ENCODE data around the gene SYNE1. TPM values are rescaled to one million over a fixed set of nuclear protein-coding genes. Genes with fewer than 3 reads are reported as not detected.

Gene SYNE1
- total RNA-seq, 2 experiments from 2014 or later: 25.8 to 25.9 TPM

- H3K36me3 Mint-ChIP-seq: no peaks in the 10 kb centered on the region
- POLR2A ChIA-PET: no interaction called here
- no peak overlapping the region for H3K27ac Mint-ChIP-seq
- intact Hi-C loops (cut with micrococcal nuclease): no loop called here
- H3K27me3 Mint-ChIP-seq: no peaks in the 10 kb centered on the region
- CTCF ChIA-PET: no interaction called here
- no peaks in the 10 kb centered on the region for H3K4me1 Mint-ChIP-seq (ENCODE audit: low read depth)
- H3K4me3 Mint-ChIP-seq: no peak overlapping the region
- DNase-seq: no peak
- no peaks in the 10 kb centered on the region for H3K9me3 Mint-ChIP-seq
These were observed 31.2 kb downstream of the SYNE1 start for GRCh38 chr6:152605941-152606340.

GRCh38 chr6:152605342-152605741, 31.8 kb downstream of the SYNE1 start:
- Mint-ChIP-seq H3K4me1 (ENCODE audit: low read depth) (no peaks in the 10 kb centered on the region), H3K27ac (no peak overlapping the region), H3K4me3 (no peak overlapping the region), H3K27me3 (no peaks in the 10 kb centered on the region), H3K9me3 (no peaks in the 10 kb centered on the region), H3K36me3 (no peaks in the 10 kb centered on the region)
- intact Hi-C loops (cut with micrococcal nuclease): no loop called here
- no peak for DNase-seq
- CTCF ChIA-PET: no interaction called here
- POLR2A ChIA-PET: no interaction called here

GRCh38 chr6:152603911-152604310, 33.3 kb downstream of the SYNE1 start:
- intact Hi-C loops (cut with micrococcal nuclease): no loop called here

GRCh38 chr6:152600022-152600421, 37.1 kb downstream of the SYNE1 start:
- Mint-ChIP-seq H3K9me3 (no peaks in the 10 kb centered on the region), H3K4me3 (no peak overlapping the region), H3K4me1 (ENCODE audit: low read depth) (no peaks in the 10 kb centered on the region), H3K36me3 (no peaks in the 10 kb centered on the region), H3K27ac (no peak overlapping the region), H3K27me3 (peaks cover 1% of the 10 kb centered on the region)
- POLR2A ChIA-PET: no interaction called here
- CTCF ChIA-PET: no interaction called here
- no peak for DNase-seq
- intact Hi-C loops (cut with micrococcal nuclease): no loop called here

More at GRCh38 chr6:152603911-152604310, 33.3 kb downstream of the SYNE1 start:
- DNase-seq: no peak
- H3K36me3 Mint-ChIP-seq: no peaks in the 10 kb centered on the region
- H3K27ac Mint-ChIP-seq: no peak overlapping the region
- no peaks in the 10 kb centered on the region for H3K9me3 Mint-ChIP-seq
- POLR2A ChIA-PET: no interaction called here
- H3K27me3 Mint-ChIP-seq: no peaks in the 10 kb centered on the region
- no peak overlapping the region for H3K4me3 Mint-ChIP-seq
- H3K4me1 Mint-ChIP-seq (ENCODE audit: low read depth): no peaks in the 10 kb centered on the region
- CTCF ChIA-PET: no interaction called here

GRCh38 chr6:152598901-152599537, 38.1 kb downstream of the SYNE1 start:
- no peak for DNase-seq
- ChIA-PET POLR2A (no interaction called here), CTCF (no interaction called here)
- Mint-ChIP-seq H3K4me3 (no peak overlapping the region), H3K4me1 (ENCODE audit: low read depth) (no peaks in the 10 kb centered on the region), H3K36me3 (no peaks in the 10 kb centered on the region), H3K9me3 (no peaks in the 10 kb centered on the region), H3K27me3 (peaks cover 1% of the 10 kb centered on the region), H3K27ac (no peak overlapping the region)
- intact Hi-C loops (cut with micrococcal nuclease): no loop called here

- intact Hi-C loops (cut with micrococcal nuclease): no loop called here
- POLR2A ChIA-PET: no interaction called here
These were observed 38.7 kb downstream of the SYNE1 start for GRCh38 chr6:152598421-152598820.

GRCh38 chr6:152596726-152597125, 40.4 kb downstream of the SYNE1 start:
- ChIA-PET CTCF (interaction anchor here (0.6 kb wide), 1 partner anchor 628 kb away, joined by 3 read pairs; no protein-coding TSS in a partner anchor), POLR2A (no interaction called here)
- intact Hi-C loops (cut with micrococcal nuclease): no loop called here
- DNase-seq: no peak
- no peaks in the 10 kb centered on the region for H3K36me3 Mint-ChIP-seq
- peaks cover 3% of the 10 kb centered on the region for H3K9me3 Mint-ChIP-seq
- no peaks in the 10 kb centered on the region for H3K4me1 Mint-ChIP-seq (ENCODE audit: low read depth)
- H3K27ac Mint-ChIP-seq: no peak overlapping the region
- H3K27me3 Mint-ChIP-seq: peaks cover 1% of the 10 kb centered on the region
- no peak overlapping the region for H3K4me3 Mint-ChIP-seq

More at GRCh38 chr6:152598421-152598820, 38.7 kb downstream of the SYNE1 start:
- H3K27me3 Mint-ChIP-seq: peaks cover 1% of the 10 kb centered on the region
- no peak overlapping the region for H3K27ac Mint-ChIP-seq
- no peaks in the 10 kb centered on the region for H3K9me3 Mint-ChIP-seq
- CTCF ChIA-PET: no interaction called here
- no peaks in the 10 kb centered on the region for H3K36me3 Mint-ChIP-seq
- no peaks in the 10 kb centered on the region for H3K4me1 Mint-ChIP-seq (ENCODE audit: low read depth)
- H3K4me3 Mint-ChIP-seq: no peak overlapping the region
- no peak for DNase-seq

GRCh38 chr6:152595499-152595898, 41.7 kb downstream of the SYNE1 start:
- no peak overlapping the region for H3K4me3 Mint-ChIP-seq
- intact Hi-C loops (cut with micrococcal nuclease): no loop called here
- CTCF ChIA-PET: no interaction called here
- peaks cover 3% of the 10 kb centered on the region for H3K9me3 Mint-ChIP-seq
- no peaks in the 10 kb centered on the region for H3K36me3 Mint-ChIP-seq
- H3K27ac Mint-ChIP-seq: no peak overlapping the region
- H3K4me1 Mint-ChIP-seq (ENCODE audit: low read depth): no peaks in the 10 kb centered on the region
- peaks cover 1% of the 10 kb centered on the region for H3K27me3 Mint-ChIP-seq
- DNase-seq: no peak
- POLR2A ChIA-PET: no interaction called here

- CTCF ChIA-PET: no interaction called here
- POLR2A ChIA-PET: no interaction called here
- no peak overlapping the region for H3K27ac Mint-ChIP-seq
- peaks cover 1% of the 10 kb centered on the region for H3K27me3 Mint-ChIP-seq
- no peaks in the 10 kb centered on the region for H3K4me1 Mint-ChIP-seq (ENCODE audit: low read depth)
- no peaks in the 10 kb centered on the region for H3K36me3 Mint-ChIP-seq
- intact Hi-C loops (cut with micrococcal nuclease): no loop called here
- no peak overlapping the region for H3K4me3 Mint-ChIP-seq
- no peak for DNase-seq
- peaks cover 3% of the 10 kb centered on the region for H3K9me3 Mint-ChIP-seq
These were observed 42.5 kb downstream of the SYNE1 start for GRCh38 chr6:152594701-152595100.

- CTCF ChIA-PET: no interaction called here
- H3K36me3 Mint-ChIP-seq: no peaks in the 10 kb centered on the region
- intact Hi-C loops (cut with micrococcal nuclease): no loop called here
- H3K27me3 Mint-ChIP-seq: peaks cover 3% of the 10 kb centered on the region
- no peak for DNase-seq
- H3K4me1 Mint-ChIP-seq (ENCODE audit: low read depth): no peaks in the 10 kb centered on the region
- H3K9me3 Mint-ChIP-seq: peaks cover 3% of the 10 kb centered on the region
- H3K4me3 Mint-ChIP-seq: no peak overlapping the region
- H3K27ac Mint-ChIP-seq: no peak overlapping the region
- POLR2A ChIA-PET: no interaction called here
These were observed 48.7 kb downstream of the SYNE1 start for GRCh38 chr6:152588456-152588855.

- ChIA-PET CTCF (no interaction called here), POLR2A (no interaction called here)
- Mint-ChIP-seq H3K36me3 (no peaks in the 10 kb centered on the region), H3K4me3 (no peak overlapping the region), H3K4me1 (ENCODE audit: low read depth) (no peaks in the 10 kb centered on the region), H3K9me3 (peaks cover 3% of the 10 kb centered on the region), H3K27ac (no peak overlapping the region), H3K27me3 (peaks cover 3% of the 10 kb centered on the region)
- intact Hi-C loops (cut with micrococcal nuclease): no loop called here
- no peak for DNase-seq
These were observed 49.7 kb downstream of the SYNE1 start for GRCh38 chr6:152587473-152587872.

GRCh38 chr6:152585236-152585635, 51.9 kb downstream of the SYNE1 start:
- H3K4me3 Mint-ChIP-seq: no peak overlapping the region
- H3K9me3 Mint-ChIP-seq: no peaks in the 10 kb centered on the region
- no peaks in the 10 kb centered on the region for H3K4me1 Mint-ChIP-seq (ENCODE audit: low read depth)
- no peak overlapping the region for H3K27ac Mint-ChIP-seq
- no peaks in the 10 kb centered on the region for H3K36me3 Mint-ChIP-seq
- ChIA-PET POLR2A (no interaction called here), CTCF (interaction anchor here (0.6 kb wide), 1 partner anchor 33 kb away, joined by 3 read pairs; no protein-coding TSS in a partner anchor)
- DNase-seq: no peak
- intact Hi-C loops (cut with micrococcal nuclease): no loop called here
- peaks cover 3% of the 10 kb centered on the region for H3K27me3 Mint-ChIP-seq

- Mint-ChIP-seq H3K9me3 (no peaks in the 10 kb centered on the region), H3K27me3 (peaks cover 3% of the 10 kb centered on the region), H3K4me3 (no peak overlapping the region), H3K36me3 (no peaks in the 10 kb centered on the region), H3K27ac (no peak overlapping the region), H3K4me1 (ENCODE audit: low read depth) (no peaks in the 10 kb centered on the region)
- CTCF ChIA-PET: no interaction called here
- no peak for DNase-seq
- POLR2A ChIA-PET: no interaction called here
- intact Hi-C loops (cut with micrococcal nuclease): no loop called here
These were observed 53.3 kb downstream of the SYNE1 start for GRCh38 chr6:152583888-152584287.
